BJ (cell line): ENCODE results near the gene BCL3. TPM values are rescaled to one million over a fixed set of nuclear protein-coding genes. Genes with fewer than 3 reads are reported as not detected.
"Not testable (repeated sequence)": the region's sequence is repeated elsewhere in the genome, so short reads cannot be mapped to it uniquely, and the experiment has no call there.

Experiments
- CTCF ChIA-PET: fragments of 350-600 bp; formaldehyde crosslinking; extraction: SDS; loops from one replicate; lab custom pipeline; 2021; ENCODE audit warnings: antibody characterized with exemption, inconsistent platforms; lab: Yijun Ruan, JAX
- POLR2A ChIA-PET: fragments of 300-600 bp; sonication (Branson Sonifier 250); formaldehyde crosslinking; extraction: SDS; loops from one replicate; lab custom pipeline; 2021; ENCODE audit warnings: antibody characterized with exemption; lab: Charles Lee
- DNase-seq: peaks from one replicate; pipeline ENCODE4 v3.0.0-alpha.2; 2011; ENCODE audit warnings: low read depth
- H3K27me3 ChIP-seq: 2 replicates; pipeline ENCODE4 v1.6.0; 2011; ENCODE audit warnings: low read length; ENCODE audit not compliant: control insufficient read depth, insufficient read depth
- H3K36me3 ChIP-seq: 2 replicates; pipeline ENCODE4 v1.5.1; 2011; ENCODE audit warnings: low read length; ENCODE audit not compliant: control insufficient read depth, insufficient read depth
- H3K4me3 ChIP-seq: 2 replicates; pipeline ENCODE4 v1.5.1; 2011; ENCODE audit warnings: low read depth, mild to moderate bottlenecking, control low read depth, low read length
- polyA plus RNA-seq: library from polyadenylated mRNA; depleted of rRNA; stranded (reverse); fragments of >200 nt; gene quantifications from 2 replicates; pipeline ENCODE4 v1.2.3, GENCODE V29; 2011
- TF ChIP-seq, protein P1 (sequence below): IDR thresholded peaks from 2 replicates; pipeline ENCODE4 v1.5.1; 2011; ENCODE audit warnings: low read depth, mild to moderate bottlenecking, control low read depth, inconsistent platforms, low read length, moderate library complexity; ENCODE audit not compliant: insufficient read depth

Gene BCL3
- polyA plus RNA-seq, 1 experiment: 9.1 TPM

GRCh38 chr19:44765033-44765948 is 16.8 kb downstream of the BCL3 start:
- CTCF ChIA-PET: interaction anchor here (1.3 to 15.9 kb wide), 4 partner anchors 24 to 76 kb away, joined by 3 to 369 read pairs (median 20); no protein-coding TSS in a partner anchor
- POLR2A ChIA-PET: no interaction called here
- no peaks in the 10 kb centered on the region for H3K27me3 ChIP-seq

DNA sequence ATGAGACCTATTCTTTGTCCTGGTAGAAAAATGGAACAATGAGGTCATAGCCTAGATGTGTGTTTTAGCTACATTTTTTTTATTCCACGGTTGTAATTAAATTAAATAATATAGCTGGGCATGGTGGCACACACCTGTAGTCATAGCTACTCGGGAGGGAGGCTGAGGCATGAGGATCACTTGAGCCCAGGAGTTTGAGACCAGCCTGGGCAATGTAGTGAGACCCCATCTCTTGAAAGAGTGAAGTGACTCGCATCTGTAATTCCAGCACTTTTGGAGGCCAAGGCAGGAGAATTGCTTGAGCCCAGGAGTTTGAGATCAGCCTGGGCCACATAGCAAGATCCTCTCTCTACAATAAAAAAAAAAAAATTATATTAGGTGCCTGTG is 17.4 kb downstream of the BCL3 start:
- no peak for DNase-seq
- Histone ChIP-seq H3K36me3 (0 out of 2 replicates have a peak, but pooled peaks cover 1% of the 10 kb centered on the region), H3K27me3 (no peaks in the 10 kb centered on the region), H3K4me3 (no peak overlapping the region)
- ChIA-PET POLR2A (no interaction called here), CTCF (interaction anchor here (1.3 to 15.9 kb wide), 4 partner anchors 24 to 76 kb away, joined by 3 to 369 read pairs (median 20); no protein-coding TSS in a partner anchor)
- TF ChIP-seq, protein P1, sequence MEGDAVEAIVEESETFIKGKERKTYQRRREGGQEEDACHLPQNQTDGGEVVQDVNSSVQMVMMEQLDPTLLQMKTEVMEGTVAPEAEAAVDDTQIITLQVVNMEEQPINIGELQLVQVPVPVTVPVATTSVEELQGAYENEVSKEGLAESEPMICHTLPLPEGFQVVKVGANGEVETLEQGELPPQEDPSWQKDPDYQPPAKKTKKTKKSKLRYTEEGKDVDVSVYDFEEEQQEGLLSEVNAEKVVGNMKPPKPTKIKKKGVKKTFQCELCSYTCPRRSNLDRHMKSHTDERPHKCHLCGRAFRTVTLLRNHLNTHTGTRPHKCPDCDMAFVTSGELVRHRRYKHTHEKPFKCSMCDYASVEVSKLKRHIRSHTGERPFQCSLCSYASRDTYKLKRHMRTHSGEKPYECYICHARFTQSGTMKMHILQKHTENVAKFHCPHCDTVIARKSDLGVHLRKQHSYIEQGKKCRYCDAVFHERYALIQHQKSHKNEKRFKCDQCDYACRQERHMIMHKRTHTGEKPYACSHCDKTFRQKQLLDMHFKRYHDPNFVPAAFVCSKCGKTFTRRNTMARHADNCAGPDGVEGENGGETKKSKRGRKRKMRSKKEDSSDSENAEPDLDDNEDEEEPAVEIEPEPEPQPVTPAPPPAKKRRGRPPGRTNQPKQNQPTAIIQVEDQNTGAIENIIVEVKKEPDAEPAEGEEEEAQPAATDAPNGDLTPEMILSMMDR: no peak

More at GRCh38 chr19:44765033-44765948, 16.8 kb downstream of the BCL3 start:
- Histone ChIP-seq H3K36me3 (peaks cover 3% of the 10 kb centered on the region; the same call in 1 of the 2 replicates), H3K4me3 (no peak overlapping the region)
- DNase-seq: no peak
- TF ChIP-seq, protein P1: no peak

- CTCF ChIA-PET: interaction anchor here (0.7 to 15.9 kb wide), 7 partner anchors 11 to 292 kb away, joined by 3 to 369 read pairs (median 15); no protein-coding TSS in a partner anchor
- H3K36me3 ChIP-seq: no peaks in the 10 kb centered on the region
- no peak overlapping the region for H3K4me3 ChIP-seq
- TF ChIP-seq, protein P1: no peak
- DNase-seq: no peak
- POLR2A ChIA-PET: no interaction called here
- no peaks in the 10 kb centered on the region for H3K27me3 ChIP-seq
These were observed 19.0 kb downstream of the BCL3 start for GRCh38 chr19:44767295-44768180.

- ChIA-PET CTCF (interaction anchor here (0.8 to 15.9 kb wide), 33 partner anchors 8 to 200 kb away, joined by 3 to 369 read pairs (median 4); partner anchors contain the start of gene NECTIN2), POLR2A (interaction anchor here (0.6 to 1.2 kb wide), 3 partner anchors 46 to 82 kb away, joined by 3 to 6 read pairs (median 4); no protein-coding TSS in a partner anchor)
- peak; percentile 44 for DNase-seq
- no peaks in the 10 kb centered on the region for H3K27me3 ChIP-seq
- H3K4me3 ChIP-seq: no peak overlapping the region
- TF ChIP-seq, protein P1: peak; percentile 72
- no peaks in the 10 kb centered on the region for H3K36me3 ChIP-seq
These were observed 22.2 kb downstream of the BCL3 start for GRCh38 chr19:44770550-44771257.

DNA sequence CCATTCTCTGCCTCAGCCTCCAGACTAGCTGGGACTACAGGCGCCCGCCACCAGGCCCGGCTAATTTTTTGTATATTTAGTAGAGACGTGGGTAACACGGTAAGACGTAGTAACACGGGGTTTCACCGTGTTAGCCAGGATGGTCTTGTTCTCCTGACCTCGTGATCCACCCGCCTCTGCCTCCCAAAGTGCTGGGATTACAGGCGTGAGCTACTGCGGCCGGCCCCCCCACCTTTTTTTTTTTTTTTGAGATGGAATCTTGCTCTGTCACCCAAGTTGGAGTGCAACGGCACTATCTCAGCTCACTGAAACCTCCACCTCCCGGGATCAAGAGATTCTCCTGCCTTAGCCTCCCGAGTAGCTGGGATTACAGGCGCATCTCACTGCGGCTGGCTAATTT is 23.6 kb downstream of the BCL3 start:
- POLR2A ChIA-PET: not testable (repeated sequence)

More for the DNA sequence above, 23.6 kb downstream of the BCL3 start:
- CTCF ChIA-PET: interaction anchor here (0.7 to 15.9 kb wide), 17 partner anchors 9 to 201 kb away, joined by 3 to 369 read pairs (median 6); no protein-coding TSS in a partner anchor
- H3K27me3 ChIP-seq, DNase-seq, H3K36me3 ChIP-seq, H3K4me3 ChIP-seq: not testable (repeated sequence)
